ENCODE data around the gene RALGPS1. TPM values are rescaled to one million over a fixed set of nuclear protein-coding genes. Genes with fewer than 3 reads are reported as not detected.

The RALGPS1 gene
- total and polyA plus RNA-seq, 2 of the 8 experiments (the other 6 are each of a cell fraction or from before 2014, with no cell fraction given): 20.0 to 23.5 TPM

- TF ChIP-seq CHD7 (IDR thresholded peaks at IDR 0.05; ENCODE audit: insufficient replicate concordance, low read length) (no peak), CREB1 (IDR thresholded peaks at IDR 0.05) (no peak), SUZ12 (IDR thresholded peaks at IDR 0.05; ENCODE audit: low read length) (no peak), FOSL1 (IDR thresholded peaks at IDR 0.05; ENCODE audit: insufficient read depth, low read depth, low read length) (no peak), SRF (IDR thresholded peaks at IDR 0.05; ENCODE audit: low read depth, low read length) (no peak), PHF8 (conservative IDR thresholded peaks at IDR 0.05; ENCODE audit: low read depth, low read length) (no peak), HDAC2 (IDR thresholded peaks at IDR 0.05; ENCODE audit: borderline replicate concordance in 1 of 2, low read depth in 2 of 2, low read length in 2 of 2) (no peak)
- TF ChIP-seq, protein P1, sequence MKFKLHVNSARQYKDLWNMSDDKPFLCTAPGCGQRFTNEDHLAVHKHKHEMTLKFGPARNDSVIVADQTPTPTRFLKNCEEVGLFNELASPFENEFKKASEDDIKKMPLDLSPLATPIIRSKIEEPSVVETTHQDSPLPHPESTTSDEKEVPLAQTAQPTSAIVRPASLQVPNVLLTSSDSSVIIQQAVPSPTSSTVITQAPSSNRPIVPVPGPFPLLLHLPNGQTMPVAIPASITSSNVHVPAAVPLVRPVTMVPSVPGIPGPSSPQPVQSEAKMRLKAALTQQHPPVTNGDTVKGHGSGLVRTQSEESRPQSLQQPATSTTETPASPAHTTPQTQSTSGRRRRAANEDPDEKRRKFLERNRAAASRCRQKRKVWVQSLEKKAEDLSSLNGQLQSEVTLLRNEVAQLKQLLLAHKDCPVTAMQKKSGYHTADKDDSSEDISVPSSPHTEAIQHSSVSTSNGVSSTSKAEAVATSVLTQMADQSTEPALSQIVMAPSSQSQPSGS (IDR thresholded peaks at IDR 0.05; ENCODE audit: low read length): no peak
Measured at GRCh38 chr9:127188396-127188795, 273.8 kb downstream of the RALGPS1 start (continued).

Measured in H1 (cell line).